ENCODE results near the gene ZNF593. TPM values are rescaled to one million over a fixed set of nuclear protein-coding genes. Genes with fewer than 3 reads are reported as not detected.

Gene ZNF593
- total and polyA plus RNA-seq, 9 of the 15 experiments (the other 6 are each of a cell fraction or from before 2014, with no cell fraction given), result 9.8 to 334 (median 48.2) TPM

DNA sequence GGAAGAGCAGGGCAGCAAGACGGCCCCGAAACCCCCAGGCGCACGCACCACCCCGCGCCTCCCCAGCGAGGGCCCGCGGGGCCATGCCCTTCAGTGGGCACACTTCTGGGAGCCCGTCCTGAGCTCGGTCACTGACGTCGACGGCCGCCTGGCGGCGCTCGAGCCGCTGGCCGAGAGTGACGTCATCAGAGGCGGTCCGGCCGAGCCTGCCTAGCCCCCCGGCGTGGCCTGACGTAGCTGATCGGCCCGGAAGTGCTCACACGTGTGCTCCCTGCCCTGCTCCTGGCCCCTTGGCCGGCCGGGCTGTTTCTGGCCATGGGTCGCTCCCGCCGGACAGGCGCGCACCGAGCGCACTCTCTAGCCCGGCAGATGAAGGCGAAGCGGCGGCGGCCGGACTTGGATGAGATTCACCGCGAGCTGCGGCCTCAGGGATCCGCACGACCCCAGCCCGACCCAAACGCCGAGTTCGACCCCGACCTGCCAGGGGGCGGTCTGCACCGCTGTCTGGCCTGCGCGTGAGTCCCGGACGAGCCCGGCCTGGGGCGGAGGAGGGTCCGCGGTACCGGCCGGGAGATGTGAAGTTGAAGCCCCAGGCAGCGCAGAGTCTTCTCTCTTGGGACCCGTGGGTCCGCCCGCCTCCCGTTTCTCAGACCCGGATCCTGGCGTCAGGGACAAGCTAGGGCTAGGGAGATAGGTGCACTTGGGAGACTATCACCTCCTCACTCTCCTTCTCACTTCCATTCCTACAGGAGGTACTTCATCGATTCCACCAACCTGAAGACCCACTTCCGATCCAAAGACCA, at the start of gene ZNF593 (continued):
- TF ChIP-seq, protein P1, sequence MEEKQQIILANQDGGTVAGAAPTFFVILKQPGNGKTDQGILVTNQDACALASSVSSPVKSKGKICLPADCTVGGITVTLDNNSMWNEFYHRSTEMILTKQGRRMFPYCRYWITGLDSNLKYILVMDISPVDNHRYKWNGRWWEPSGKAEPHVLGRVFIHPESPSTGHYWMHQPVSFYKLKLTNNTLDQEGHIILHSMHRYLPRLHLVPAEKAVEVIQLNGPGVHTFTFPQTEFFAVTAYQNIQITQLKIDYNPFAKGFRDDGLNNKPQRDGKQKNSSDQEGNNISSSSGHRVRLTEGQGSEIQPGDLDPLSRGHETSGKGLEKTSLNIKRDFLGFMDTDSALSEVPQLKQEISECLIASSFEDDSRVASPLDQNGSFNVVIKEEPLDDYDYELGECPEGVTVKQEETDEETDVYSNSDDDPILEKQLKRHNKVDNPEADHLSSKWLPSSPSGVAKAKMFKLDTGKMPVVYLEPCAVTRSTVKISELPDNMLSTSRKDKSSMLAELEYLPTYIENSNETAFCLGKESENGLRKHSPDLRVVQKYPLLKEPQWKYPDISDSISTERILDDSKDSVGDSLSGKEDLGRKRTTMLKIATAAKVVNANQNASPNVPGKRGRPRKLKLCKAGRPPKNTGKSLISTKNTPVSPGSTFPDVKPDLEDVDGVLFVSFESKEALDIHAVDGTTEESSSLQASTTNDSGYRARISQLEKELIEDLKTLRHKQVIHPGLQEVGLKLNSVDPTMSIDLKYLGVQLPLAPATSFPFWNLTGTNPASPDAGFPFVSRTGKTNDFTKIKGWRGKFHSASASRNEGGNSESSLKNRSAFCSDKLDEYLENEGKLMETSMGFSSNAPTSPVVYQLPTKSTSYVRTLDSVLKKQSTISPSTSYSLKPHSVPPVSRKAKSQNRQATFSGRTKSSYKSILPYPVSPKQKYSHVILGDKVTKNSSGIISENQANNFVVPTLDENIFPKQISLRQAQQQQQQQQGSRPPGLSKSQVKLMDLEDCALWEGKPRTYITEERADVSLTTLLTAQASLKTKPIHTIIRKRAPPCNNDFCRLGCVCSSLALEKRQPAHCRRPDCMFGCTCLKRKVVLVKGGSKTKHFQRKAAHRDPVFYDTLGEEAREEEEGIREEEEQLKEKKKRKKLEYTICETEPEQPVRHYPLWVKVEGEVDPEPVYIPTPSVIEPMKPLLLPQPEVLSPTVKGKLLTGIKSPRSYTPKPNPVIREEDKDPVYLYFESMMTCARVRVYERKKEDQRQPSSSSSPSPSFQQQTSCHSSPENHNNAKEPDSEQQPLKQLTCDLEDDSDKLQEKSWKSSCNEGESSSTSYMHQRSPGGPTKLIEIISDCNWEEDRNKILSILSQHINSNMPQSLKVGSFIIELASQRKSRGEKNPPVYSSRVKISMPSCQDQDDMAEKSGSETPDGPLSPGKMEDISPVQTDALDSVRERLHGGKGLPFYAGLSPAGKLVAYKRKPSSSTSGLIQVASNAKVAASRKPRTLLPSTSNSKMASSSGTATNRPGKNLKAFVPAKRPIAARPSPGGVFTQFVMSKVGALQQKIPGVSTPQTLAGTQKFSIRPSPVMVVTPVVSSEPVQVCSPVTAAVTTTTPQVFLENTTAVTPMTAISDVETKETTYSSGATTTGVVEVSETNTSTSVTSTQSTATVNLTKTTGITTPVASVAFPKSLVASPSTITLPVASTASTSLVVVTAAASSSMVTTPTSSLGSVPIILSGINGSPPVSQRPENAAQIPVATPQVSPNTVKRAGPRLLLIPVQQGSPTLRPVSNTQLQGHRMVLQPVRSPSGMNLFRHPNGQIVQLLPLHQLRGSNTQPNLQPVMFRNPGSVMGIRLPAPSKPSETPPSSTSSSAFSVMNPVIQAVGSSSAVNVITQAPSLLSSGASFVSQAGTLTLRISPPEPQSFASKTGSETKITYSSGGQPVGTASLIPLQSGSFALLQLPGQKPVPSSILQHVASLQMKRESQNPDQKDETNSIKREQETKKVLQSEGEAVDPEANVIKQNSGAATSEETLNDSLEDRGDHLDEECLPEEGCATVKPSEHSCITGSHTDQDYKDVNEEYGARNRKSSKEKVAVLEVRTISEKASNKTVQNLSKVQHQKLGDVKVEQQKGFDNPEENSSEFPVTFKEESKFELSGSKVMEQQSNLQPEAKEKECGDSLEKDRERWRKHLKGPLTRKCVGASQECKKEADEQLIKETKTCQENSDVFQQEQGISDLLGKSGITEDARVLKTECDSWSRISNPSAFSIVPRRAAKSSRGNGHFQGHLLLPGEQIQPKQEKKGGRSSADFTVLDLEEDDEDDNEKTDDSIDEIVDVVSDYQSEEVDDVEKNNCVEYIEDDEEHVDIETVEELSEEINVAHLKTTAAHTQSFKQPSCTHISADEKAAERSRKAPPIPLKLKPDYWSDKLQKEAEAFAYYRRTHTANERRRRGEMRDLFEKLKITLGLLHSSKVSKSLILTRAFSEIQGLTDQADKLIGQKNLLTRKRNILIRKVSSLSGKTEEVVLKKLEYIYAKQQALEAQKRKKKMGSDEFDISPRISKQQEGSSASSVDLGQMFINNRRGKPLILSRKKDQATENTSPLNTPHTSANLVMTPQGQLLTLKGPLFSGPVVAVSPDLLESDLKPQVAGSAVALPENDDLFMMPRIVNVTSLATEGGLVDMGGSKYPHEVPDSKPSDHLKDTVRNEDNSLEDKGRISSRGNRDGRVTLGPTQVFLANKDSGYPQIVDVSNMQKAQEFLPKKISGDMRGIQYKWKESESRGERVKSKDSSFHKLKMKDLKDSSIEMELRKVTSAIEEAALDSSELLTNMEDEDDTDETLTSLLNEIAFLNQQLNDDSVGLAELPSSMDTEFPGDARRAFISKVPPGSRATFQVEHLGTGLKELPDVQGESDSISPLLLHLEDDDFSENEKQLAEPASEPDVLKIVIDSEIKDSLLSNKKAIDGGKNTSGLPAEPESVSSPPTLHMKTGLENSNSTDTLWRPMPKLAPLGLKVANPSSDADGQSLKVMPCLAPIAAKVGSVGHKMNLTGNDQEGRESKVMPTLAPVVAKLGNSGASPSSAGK (IDR thresholded peaks at IDR 0.05), result peak; percentile 66
- peak; percentile 99 for TF ChIP-seq MXI1 (IDR thresholded peaks at IDR 0.05; ENCODE audit: low read depth, low read length)
- no peak for TF ChIP-seq SMARCE1 (IDR thresholded peaks at IDR 0.05)
- TF ChIP-seq PBX2 (CRISPR knock-in tag; IDR thresholded peaks at IDR 0.05; ENCODE audit: low read depth), result no peak
- no peak for TF ChIP-seq PBX2 (tag; conservative IDR thresholded peaks at IDR 0.05; ENCODE audit: low read depth)
- peak in 1 of 2 experiments; percentile 84; a peak in 1 of 4 replicates for TF ChIP-seq KDM4B (IDR thresholded peaks at IDR 0.05; ENCODE audit: borderline replicate concordance in 2 of 2, low read depth in 1 of 2)
- TF ChIP-seq ERF (CRISPR knock-in tag; IDR thresholded peaks at IDR 0.05), result peak; percentile 92
- no peak for TF ChIP-seq IFI16 (CRISPR knock-in tag; IDR thresholded peaks at IDR 0.05)
- peak; percentile 98; the same call in 1 of the 2 replicates for TF ChIP-seq KAT7 (CRISPR knock-in tag; IDR thresholded peaks at IDR 0.05; ENCODE audit: borderline replicate concordance)
- TF ChIP-seq, protein P2, sequence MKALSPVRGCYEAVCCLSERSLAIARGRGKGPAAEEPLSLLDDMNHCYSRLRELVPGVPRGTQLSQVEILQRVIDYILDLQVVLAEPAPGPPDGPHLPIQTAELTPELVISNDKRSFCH (CRISPR knock-in tag; IDR thresholded peaks at IDR 0.05), result no peak
- TF ChIP-seq, protein P2 (tag; IDR thresholded peaks at IDR 0.05), result peak; percentile 53; the same call in 1 of the 2 replicates
- TF ChIP-seq STAT5B (CRISPR knock-in tag; IDR thresholded peaks at IDR 0.05), result no peak
- no peak for TF ChIP-seq ZNF644 (tag; IDR thresholded peaks at IDR 0.05; ENCODE audit: low read depth)
